LNCaP clone FGC (cell line): ENCODE data around the gene YJEFN3.

Experiments used
- DNase-seq: peaks from one replicate; pipeline ENCODE4 v3.0.0-alpha.2; 2011; ENCODE audit warnings: low read depth
- H3K4me3 ChIP-seq: 2 replicates; pipeline ENCODE4 v1.5.1; 2011; ENCODE audit warnings: mild to moderate bottlenecking, low read depth, low read length, control low read depth
- CTCF ChIP-seq: IDR thresholded peaks from 2 replicates; pipeline ENCODE4 v1.5.1; 2012; ENCODE audit warnings: mild to moderate bottlenecking; ENCODE audit not compliant: control insufficient read depth, insufficient read depth; ENCODE audit errors: extremely low read depth

Gene YJEFN3

GRCh38 chr19:19487077-19487949, 41.4 kb upstream of the YJEFN3 start:
- no peak for DNase-seq
- no peak for TF ChIP-seq CTCF

DNA sequence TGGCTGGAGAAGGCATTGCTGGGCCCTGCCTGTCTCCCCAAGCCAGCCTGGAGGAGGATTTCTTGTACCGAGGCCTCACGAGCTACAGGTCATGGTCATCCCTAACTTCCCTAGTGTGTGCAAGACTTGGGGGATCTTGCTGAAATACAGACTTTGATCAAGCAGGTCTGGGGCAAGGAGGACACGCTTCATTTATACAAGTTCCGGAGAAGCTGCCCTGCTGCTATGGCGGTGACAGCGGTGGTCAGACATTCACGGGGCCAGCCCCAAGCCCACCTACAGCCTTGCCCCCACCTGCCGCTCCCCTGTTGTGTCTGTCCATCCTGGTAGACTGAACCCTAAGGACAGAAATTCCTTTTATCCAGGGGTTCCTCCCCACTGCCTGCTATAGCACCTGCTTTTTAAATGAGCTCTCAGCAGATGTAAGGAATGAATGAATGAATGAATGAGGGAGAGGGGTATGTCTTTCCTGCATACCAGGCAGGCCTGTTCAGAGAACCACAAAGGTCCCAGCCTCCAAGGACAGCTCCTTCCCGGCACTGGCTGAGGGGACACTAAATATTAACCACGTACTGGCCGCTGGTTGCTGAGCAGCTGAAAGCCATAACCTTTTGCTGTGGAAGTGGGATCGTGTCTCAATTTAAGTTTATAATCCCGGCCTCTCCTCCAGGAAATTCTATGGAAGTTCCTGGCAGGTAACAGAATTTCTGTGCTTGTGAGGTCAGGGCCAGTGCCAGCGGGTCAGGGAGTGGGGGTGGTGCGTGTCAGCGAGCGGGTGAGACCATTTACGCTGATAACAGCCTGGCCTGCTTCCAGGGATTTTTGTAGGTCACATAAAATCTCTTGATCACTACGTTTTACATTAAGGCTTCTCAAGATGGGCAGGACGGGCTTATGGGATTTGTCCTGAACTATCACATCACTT, 40.5 kb upstream of the YJEFN3 start:
- peak; percentile 64 for DNase-seq
- H3K4me3 ChIP-seq: peak overlapping the region; percentile 28

More at GRCh38 chr19:19487077-19487949, 41.4 kb upstream of the YJEFN3 start:
- H3K4me3 ChIP-seq: no peak overlapping the region

DNA sequence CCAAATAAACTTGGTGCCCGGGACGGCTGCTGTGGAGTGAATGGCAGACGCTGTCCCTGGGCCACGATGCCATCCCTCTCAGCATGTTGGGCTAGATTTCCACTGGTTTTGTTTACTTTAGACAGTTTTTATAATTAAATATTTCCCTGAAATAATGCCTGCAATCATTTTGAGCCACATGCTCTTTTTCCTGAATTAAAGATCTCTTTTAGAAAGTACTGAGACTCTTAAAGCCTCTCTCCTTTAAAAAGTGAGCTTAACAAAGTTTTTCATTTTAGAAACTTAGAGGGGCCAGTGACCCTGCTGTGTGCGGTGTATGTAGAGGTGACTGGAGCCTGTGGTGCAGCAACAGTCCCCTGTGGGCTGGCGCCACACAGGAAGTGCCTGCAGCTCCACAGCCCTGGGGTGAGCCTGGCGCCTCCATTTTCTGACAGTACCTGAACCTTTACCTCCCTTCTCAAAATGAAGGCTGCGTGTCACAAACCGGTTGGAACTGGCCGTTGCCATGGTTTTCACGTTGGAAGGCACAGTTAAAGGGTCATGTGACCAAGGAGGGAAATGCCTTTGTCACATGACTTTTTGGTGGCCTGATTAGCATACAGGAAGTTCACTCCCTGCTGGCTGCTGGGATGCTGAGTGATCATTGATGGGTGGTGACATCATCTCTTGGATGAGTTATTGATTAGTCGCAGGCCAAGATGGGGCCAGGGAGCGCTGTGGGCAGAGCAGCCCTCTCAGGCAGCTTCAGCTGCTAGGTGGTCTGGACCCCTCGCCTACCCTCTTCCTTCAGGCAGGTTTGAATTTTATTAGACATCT, 39.6 kb upstream of the YJEFN3 start:
- TF ChIP-seq CTCF: no peak
- peak overlapping the region; percentile 28 for H3K4me3 ChIP-seq
- DNase-seq: peak; percentile 93

More for the DNA sequence above, 40.5 kb upstream of the YJEFN3 start:
- TF ChIP-seq CTCF: no peak

DNA sequence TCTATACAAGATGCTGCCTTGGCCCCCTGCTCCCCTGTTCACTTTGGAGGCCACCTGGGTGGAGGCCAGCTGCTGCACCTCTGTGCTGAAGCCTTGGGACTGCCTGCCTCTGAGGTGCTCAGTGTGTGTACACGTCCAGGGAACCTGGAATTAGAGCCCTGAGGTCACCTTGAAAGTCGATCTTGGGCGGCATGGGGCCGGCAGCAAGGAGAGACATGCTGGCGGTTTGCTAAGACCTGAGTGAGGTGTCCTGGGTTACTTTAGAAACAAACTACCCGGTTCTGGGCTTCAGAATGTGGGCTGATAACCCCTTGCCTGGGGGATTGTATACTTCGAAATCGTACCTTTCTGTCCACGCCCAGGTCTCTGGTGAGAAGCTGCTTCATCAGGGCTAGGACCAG, 38.9 kb upstream of the YJEFN3 start:
- DNase-seq: no peak
- H3K4me3 ChIP-seq: no peak overlapping the region
- TF ChIP-seq CTCF: no peak

- no peak overlapping the region for H3K4me3 ChIP-seq
- peak; percentile 94 for TF ChIP-seq CTCF
- peak; percentile 51 for DNase-seq
Observed at GRCh38 chr19:19490214-19490968, 38.3 kb upstream of the YJEFN3 start.
